ENCODE results near the gene C1orf87.

DNA sequence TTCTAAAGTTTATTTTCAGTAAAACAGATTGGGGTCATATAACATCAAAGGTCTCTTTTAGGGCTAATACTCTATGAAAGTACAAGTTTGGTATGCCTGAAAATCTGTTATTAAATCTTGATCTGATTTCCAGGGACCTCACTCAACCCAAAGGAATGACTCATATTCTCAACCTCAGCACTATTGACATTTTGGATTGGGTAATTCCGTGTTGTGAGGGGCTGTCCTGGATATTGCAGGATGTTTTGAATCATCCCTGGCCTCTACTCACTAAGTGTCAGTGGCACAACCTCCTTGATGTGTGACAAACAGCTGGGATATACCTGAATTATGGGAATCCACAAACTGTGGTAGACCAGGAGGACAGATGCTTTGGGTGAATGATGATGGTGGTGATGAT lies 95.5 kb downstream of the C1orf87 start:
- TF ChIP-seq, protein P1, sequence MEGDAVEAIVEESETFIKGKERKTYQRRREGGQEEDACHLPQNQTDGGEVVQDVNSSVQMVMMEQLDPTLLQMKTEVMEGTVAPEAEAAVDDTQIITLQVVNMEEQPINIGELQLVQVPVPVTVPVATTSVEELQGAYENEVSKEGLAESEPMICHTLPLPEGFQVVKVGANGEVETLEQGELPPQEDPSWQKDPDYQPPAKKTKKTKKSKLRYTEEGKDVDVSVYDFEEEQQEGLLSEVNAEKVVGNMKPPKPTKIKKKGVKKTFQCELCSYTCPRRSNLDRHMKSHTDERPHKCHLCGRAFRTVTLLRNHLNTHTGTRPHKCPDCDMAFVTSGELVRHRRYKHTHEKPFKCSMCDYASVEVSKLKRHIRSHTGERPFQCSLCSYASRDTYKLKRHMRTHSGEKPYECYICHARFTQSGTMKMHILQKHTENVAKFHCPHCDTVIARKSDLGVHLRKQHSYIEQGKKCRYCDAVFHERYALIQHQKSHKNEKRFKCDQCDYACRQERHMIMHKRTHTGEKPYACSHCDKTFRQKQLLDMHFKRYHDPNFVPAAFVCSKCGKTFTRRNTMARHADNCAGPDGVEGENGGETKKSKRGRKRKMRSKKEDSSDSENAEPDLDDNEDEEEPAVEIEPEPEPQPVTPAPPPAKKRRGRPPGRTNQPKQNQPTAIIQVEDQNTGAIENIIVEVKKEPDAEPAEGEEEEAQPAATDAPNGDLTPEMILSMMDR (IDR thresholded peaks at IDR 0.05) = no peak
- TF ChIP-seq, protein P2, sequence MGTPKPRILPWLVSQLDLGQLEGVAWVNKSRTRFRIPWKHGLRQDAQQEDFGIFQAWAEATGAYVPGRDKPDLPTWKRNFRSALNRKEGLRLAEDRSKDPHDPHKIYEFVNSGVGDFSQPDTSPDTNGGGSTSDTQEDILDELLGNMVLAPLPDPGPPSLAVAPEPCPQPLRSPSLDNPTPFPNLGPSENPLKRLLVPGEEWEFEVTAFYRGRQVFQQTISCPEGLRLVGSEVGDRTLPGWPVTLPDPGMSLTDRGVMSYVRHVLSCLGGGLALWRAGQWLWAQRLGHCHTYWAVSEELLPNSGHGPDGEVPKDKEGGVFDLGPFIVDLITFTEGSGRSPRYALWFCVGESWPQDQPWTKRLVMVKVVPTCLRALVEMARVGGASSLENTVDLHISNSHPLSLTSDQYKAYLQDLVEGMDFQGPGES (IDR thresholded peaks at IDR 0.05; ENCODE audit: low read depth, low read length) = no peak
- TF ChIP-seq NFIC (IDR thresholded peaks at IDR 0.05; ENCODE audit: borderline replicate concordance) (no peak), NRF1 (IDR thresholded peaks at IDR 0.05; ENCODE audit: low read depth, low read length) (no peak), POLR2AphosphoS5 (IDR thresholded peaks at IDR 0.05; ENCODE audit: low read depth, low read length) (no peak), EP300 (IDR thresholded peaks at IDR 0.05; ENCODE audit: borderline replicate concordance in 1 of 2, low read depth in 1 of 2, low read length in 1 of 2) (no peak)

All from SK-N-SH (cell line).